ENCODE data around the gene SEC14L5.

- TF ChIP-seq CTCF (IDR thresholded peaks at IDR 0.05) (no peak), EP300 (IDR thresholded peaks at IDR 0.05; ENCODE audit: low read depth) (no peak), POLR2A (IDR thresholded peaks at IDR 0.05) (no peak)
Observed at GRCh38 chr16:5006348-5007193, 48.4 kb downstream of the SEC14L5 start.
